IMR-90 (cell line): Measurements from ENCODE around the gene EAF1. TPM values are rescaled to one million over a fixed set of nuclear protein-coding genes. Genes with fewer than 3 reads are reported as not detected.

ENCODE experiments used
- ATAC-seq: fragments of 200-7000 bp; cut with Tn5 transposase; 2 replicates; pipeline ENCODE4 v1.9.1; 2020; ENCODE audit warnings: low read depth, mild to moderate bottlenecking, moderate library complexity
- BruUV-seq: library from RNA; stranded (reverse); fragments of 400-500 nt; replicated peaks from 2 replicates; lab custom pipeline; 2021; lab: Mats Ljungman, UMichigan
- CTCF ChIA-PET: fragments of 300-600 bp; formaldehyde crosslinking; extraction: SDS; loops from one replicate; lab custom pipeline; 2021; ENCODE audit warnings: antibody characterized with exemption; lab: Yijun Ruan, JAX
- POLR2A ChIA-PET: fragments of 300-600 bp; sonication (Branson Sonifier 250); formaldehyde crosslinking; loops from one replicate; lab custom pipeline; 2022; ENCODE audit warnings: antibody characterized with exemption; ENCODE audit not compliant: unreplicated experiment; lab: Charles Lee
- DNase-seq: peaks from one replicate; pipeline ENCODE4 v3.0.0; 2013
- H2AFZ ChIP-seq: replicated peaks from 2 replicates; pipeline ENCODE3; 2013; ENCODE audit warnings: low read length, mild to moderate bottlenecking; ENCODE audit not compliant: poor library complexity
- H2AK5ac ChIP-seq: 2 replicates; pipeline ENCODE4 v1.6.1; 2013; ENCODE audit warnings: low read depth, low read length, inconsistent platforms
- H2AK9ac ChIP-seq: replicated peaks from 2 replicates; pipeline ENCODE3; 2013; ENCODE audit warnings: mild to moderate bottlenecking, low read depth, low read length, moderate library complexity; ENCODE audit not compliant: poor library complexity
- H2BK120ac ChIP-seq: 2 replicates; pipeline ENCODE4 v1.6.1; 2013; ENCODE audit warnings: low read depth, low read length, inconsistent platforms
- H2BK15ac ChIP-seq: 3 replicates; pipeline ENCODE4 v1.6.1; 2013; ENCODE audit warnings: low read depth, low read length, inconsistent platforms
- H2BK20ac ChIP-seq: 2 replicates; pipeline ENCODE4 v1.6.1; 2013; ENCODE audit warnings: low read depth, mild to moderate bottlenecking, inconsistent platforms, low read length, moderate library complexity
- H2BK5ac ChIP-seq: 2 replicates; pipeline ENCODE4 v1.6.1; 2013; ENCODE audit warnings: mild to moderate bottlenecking, low read depth, low read length, inconsistent platforms; ENCODE audit not compliant: poor library complexity, severe bottlenecking
- H3K14ac ChIP-seq: replicated peaks from 2 replicates; pipeline ENCODE4 v1.6.1; 2013; ENCODE audit warnings: low read depth, low read length, inconsistent platforms
- H3K18ac ChIP-seq: 2 replicates; pipeline ENCODE4 v1.6.1; 2013; ENCODE audit warnings: low read depth, low read length, control low read depth
- H3K23ac ChIP-seq: 2 replicates; pipeline ENCODE4 v1.6.1; 2013; ENCODE audit warnings: low read depth, low read length, inconsistent platforms
- H3K27ac ChIP-seq: 2 replicates; pipeline ENCODE4 v1.5.1; 2013; ENCODE audit warnings: mild to moderate bottlenecking, control low read depth, low read length; ENCODE audit not compliant: insufficient read depth
- H3K27me3 ChIP-seq: 2 replicates; pipeline ENCODE4 v1.6.1; 2013; ENCODE audit warnings: low read length; ENCODE audit not compliant: control insufficient read depth, insufficient read depth
- H3K36me3 ChIP-seq: 2 replicates; pipeline ENCODE4 v1.6.1; 2013; ENCODE audit warnings: low read length, mixed read lengths; ENCODE audit not compliant: control insufficient read depth, insufficient read depth
- H3K4ac ChIP-seq: 2 replicates; pipeline ENCODE4 v1.6.1; 2013; ENCODE audit warnings: low read depth, low read length, inconsistent platforms
- H3K4me1 ChIP-seq: 2 replicates; pipeline ENCODE4 v1.6.1; 2013; ENCODE audit warnings: low read length, mixed read lengths; ENCODE audit not compliant: control insufficient read depth, insufficient read depth
- H3K4me2 ChIP-seq: 2 replicates; pipeline ENCODE4 v1.6.1; 2013; ENCODE audit warnings: low read depth, mild to moderate bottlenecking, control low read depth, low read length, moderate library complexity
- H3K4me3 ChIP-seq: 2 replicates; pipeline ENCODE4 v1.5.1; 2013; ENCODE audit warnings: low read depth, mild to moderate bottlenecking, control low read depth, low read length, moderate library complexity; ENCODE audit not compliant: insufficient read depth
- H3K56ac ChIP-seq: 2 replicates; pipeline ENCODE4 v1.6.1; 2013; ENCODE audit warnings: low read length, inconsistent platforms; ENCODE audit not compliant: insufficient read depth; ENCODE audit errors: extremely low read depth
- H3K79me1 ChIP-seq, 2 experiments: 2 replicates each; pipeline ENCODE4 v1.6.1; 2013; ENCODE audit warnings: low read length in 2 of 2, inconsistent platforms in 1 of 2, low read depth in 1 of 2
- H3K9ac ChIP-seq: 2 replicates; pipeline ENCODE4 v1.6.1; 2013; ENCODE audit warnings: low read depth, low read length, control low read depth
- H3K9me1 ChIP-seq: 2 replicates; pipeline ENCODE4 v1.6.1; 2013; ENCODE audit warnings: low read length, inconsistent platforms; ENCODE audit not compliant: insufficient read depth
- H3K9me3 ChIP-seq: 2 replicates; pipeline ENCODE4 v1.6.1; 2013; ENCODE audit warnings: low read length; ENCODE audit not compliant: control insufficient read depth, insufficient read depth
- H4K20me1 ChIP-seq: 2 replicates; pipeline ENCODE4 v1.6.1; 2013; ENCODE audit warnings: low read length, inconsistent platforms; ENCODE audit not compliant: insufficient read depth
- H4K5ac ChIP-seq: 2 replicates; pipeline ENCODE4 v1.6.1; 2013; ENCODE audit warnings: mild to moderate bottlenecking, low read depth, low read length, control low read depth
- H4K8ac ChIP-seq, 2 experiments: 2 replicates each; pipeline ENCODE4 v1.6.1; 2013; ENCODE audit warnings: low read depth in 2 of 2, low read length in 2 of 2, control low read depth in 1 of 2, inconsistent platforms in 1 of 2
- H4K91ac ChIP-seq: 2 replicates; pipeline ENCODE4 v1.6.1; 2013; ENCODE audit warnings: low read depth, low read length, inconsistent platforms; ENCODE audit not compliant: insufficient read depth
- CEBPB ChIP-seq: IDR thresholded peaks from 2 replicates; pipeline ENCODE4 v1.6.1; 2012; ENCODE audit warnings: low read depth, low read length, improper control_type of control experiment
- MAZ ChIP-seq: IDR thresholded peaks from 2 replicates; pipeline ENCODE4 v1.6.1; 2012; ENCODE audit warnings: low read depth, mild to moderate bottlenecking, low read length, improper control_type of control experiment, moderate library complexity, borderline replicate concordance
- RAD21 ChIP-seq: IDR thresholded peaks from 2 replicates; pipeline ENCODE4 v1.6.1; 2012; ENCODE audit warnings: low read length, improper control_type of control experiment
- WGBS, 2 experiments: methylation state at CpG; one replicate each; pipeline versions ENCODE4 v1.1.5 to v1.1.7; 2013; ENCODE audit warnings: missing lambda C conversion rate in 2 of 2; ENCODE audit not compliant: insufficient read length in 1 of 2; ENCODE audit errors: extremely low coverage in 2 of 2; 5-methylcytosine and 5-hydroxymethylcytosine counted together
- dilution Hi-C: fragments of 300-500 bp; cut with HindIII; formaldehyde crosslinking; loops from one replicate; pipeline ENCODE4 v1.14.3; 2018; ENCODE audit warnings: low sequenced_read_pairs; ENCODE audit not compliant: unreplicated experiment
- in situ Hi-C: fragments of 300-500 bp; cut with MboI; formaldehyde crosslinking; loops from 3 replicates; pipeline ENCODE4 v1.14.3; 2019; ENCODE audit warnings: low sequenced_read_pairs, inconsistent platforms, mixed read lengths
- intact Hi-C: fragments of 100-400 bp; cut with micrococcal nuclease; formaldehyde crosslinking; loops from 2 replicates; pipeline ENCODE4 v1.10.0; 2022
- polyA plus RNA-seq, 3 experiments: library from polyadenylated mRNA; depleted of rRNA; stranded (reverse); fragments of >200 nt; gene quantifications; 2 replicates each; pipeline ENCODE4 v1.2.3, GENCODE V29; 2012; ENCODE audit warnings: low replicate concordance in 1 of 3
- total RNA-seq: library from RNA; depleted of rRNA; stranded (reverse); fragments of >200 nt; gene quantifications from 2 replicates; pipeline ENCODE4 v1.2.3, GENCODE V29; 2012

EAF1 gene
- total and polyA plus RNA-seq, 2 of the 4 experiments (the other 2 are of a cell fraction) = 7.0 to 21.3 TPM

DNA sequence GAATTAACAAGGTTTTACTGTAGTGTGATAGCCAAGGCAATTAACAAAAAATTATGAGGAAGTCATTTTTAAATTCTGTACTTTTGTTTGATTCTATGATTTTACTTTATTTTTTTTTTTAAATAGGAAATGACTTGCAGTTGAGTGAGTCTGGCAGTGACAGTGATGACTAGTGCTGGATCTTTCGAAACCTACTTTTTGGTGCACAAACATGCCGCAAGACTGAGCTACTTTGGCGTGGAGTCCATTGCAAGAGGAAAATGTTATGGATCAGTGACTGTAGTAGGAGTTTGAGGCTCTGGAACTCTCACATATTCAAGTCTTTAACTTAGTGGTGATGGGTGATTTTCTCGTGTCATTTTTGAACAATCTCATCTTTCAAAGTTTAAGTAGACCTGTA lies 11.6 kb downstream of the EAF1 start:
- no peak for ATAC-seq
- Histone ChIP-seq H4K91ac (no peak overlapping the region), H2BK5ac (peak overlapping the region; percentile 61), H4K20me1 (no peaks in the 10 kb centered on the region), H3K27ac (no peak overlapping the region), H3K23ac (no peak overlapping the region), H2AK5ac (no peak overlapping the region), H4K5ac (no peak overlapping the region), H2BK20ac (no peak overlapping the region), H2BK15ac (no peak overlapping the region), H3K4me3 (no peak overlapping the region), H3K9ac (no peak overlapping the region), H3K27me3 (no peaks in the 10 kb centered on the region), H2AK9ac (no peak overlapping the region), H3K36me3 (peaks cover 50% of the 10 kb centered on the region), H3K4ac (no peak overlapping the region), H3K56ac (no peak overlapping the region), H2BK120ac (no peak overlapping the region), H3K79me1 (peaks cover 6 to 24% of the 10 kb centered on the region in 2 experiments; a peak in 2 of 4 replicates), H3K4me1 (no peaks in the 10 kb centered on the region), H4K8ac (no peak overlapping the region), H2AFZ (no peak overlapping the region), H3K18ac (no peak overlapping the region), H3K9me3 (no peaks in the 10 kb centered on the region), H3K14ac (no peak overlapping the region), H3K4me2 (no peak overlapping the region), H3K9me1 (peaks cover 7% of the 10 kb centered on the region; the same call in 1 of the 2 replicates)
- dilution Hi-C loops = no loop called here
- ChIA-PET POLR2A (no interaction called here), CTCF (no interaction called here)
- WGBS, 2 experiments = 47% methylated on average over 2 of the region's 4 CpGs; no CpG with 5 or more reads in 1 of the 2 experiments
- DNase-seq = peak; percentile 69
- intact Hi-C loops = no loop called here
- BruUV-seq = no TSS peak
- in situ Hi-C loops = no loop called here
- no peak for TF ChIP-seq RAD21
- TF ChIP-seq CEBPB = peak; percentile 65
- TF ChIP-seq MAZ = no peak
